K562 (cell line): Measurements from ENCODE around the gene SDHAF3. TPM values are rescaled to one million over a fixed set of nuclear protein-coding genes. Genes with fewer than 3 reads are reported as not detected.

ENCODE experiments used
- CCNT2 ChIP-seq: IDR thresholded peaks from 2 replicates; pipeline ENCODE4 v1.6.1; 2011; ENCODE audit warnings: borderline replicate concordance, low read depth, mild to moderate bottlenecking, moderate library complexity, mixed read lengths, low read length; ENCODE audit not compliant: insufficient read length; ENCODE audit errors: extremely low read depth
- CHD1 ChIP-seq: fragments of 200-600 bp; sonication (generic); IDR thresholded peaks from one replicate; pipeline ENCODE4 v1.6.1; 2012; ENCODE audit warnings: mild to moderate bottlenecking, moderate library complexity, low read length, inconsistent platforms
- HDAC2 ChIP-seq: fragments of 450-650 bp; IDR thresholded peaks from 2 replicates; pipeline ENCODE4 v1.6.1; 2016; ENCODE audit warnings: mild to moderate bottlenecking
- MEF2D ChIP-seq: conservative IDR thresholded peaks from 2 replicates; pipeline ENCODE4 v1.6.1; 2016; ENCODE audit warnings: low read depth, missing genetic modification characterization, missing compliant biosample characterization
- NCOA6 ChIP-seq: fragments of 450-650 bp; IDR thresholded peaks from 2 replicates; pipeline ENCODE4 v1.6.1; 2017; ENCODE audit warnings: mild to moderate bottlenecking
- PYGO2 ChIP-seq: fragments of 450-650 bp; IDR thresholded peaks from 2 replicates; pipeline ENCODE4 v1.6.1; 2016; ENCODE audit warnings: mild to moderate bottlenecking, missing genetic modification characterization, moderate library complexity, missing compliant biosample characterization
- SRF ChIP-seq, 2 experiments: fragments of 250-450, 450-650 bp in 1 of 2; sonication (Bioruptor Pico) in 1 of 2; sonication (generic) in 1 of 2; formaldehyde crosslinking; IDR thresholded peaks; 2 replicates each; pipeline versions ENCODE4 v1.5.0 to v1.5.1; 2020 to 2022; ENCODE audit warnings: mild to moderate bottlenecking in 1 of 2, missing genetic modification reagents in 1 of 2
- SRSF1 ChIP-seq: fragments of 200-400 bp; formaldehyde crosslinking; IDR thresholded peaks from 2 replicates; pipeline ENCODE4 v1.6.1; 2017; ENCODE audit warnings: mild to moderate bottlenecking, low read depth, low read length, moderate library complexity
- SRSF7 ChIP-seq: fragments of 200-400 bp; formaldehyde crosslinking; optimal IDR thresholded peaks from 2 replicates; pipeline ENCODE3; 2017; ENCODE audit warnings: mild to moderate bottlenecking, low read depth, low read length
- TBP ChIP-seq: optimal IDR thresholded peaks from 2 replicates; pipeline ENCODE3; 2011; ENCODE audit warnings: low read depth, low read length, improper control_type of control experiment
- TCF3 ChIP-seq: sonication (generic); formaldehyde crosslinking; IDR thresholded peaks from 2 replicates; pipeline ENCODE4 v1.4.0; 2020; ENCODE audit warnings: mild to moderate bottlenecking, missing genetic modification reagents
- ZNF780A ChIP-seq: fragments of 250-450 bp; sonication (Bioruptor Pico); IDR thresholded peaks from 2 replicates; pipeline ENCODE4 v1.5.0; 2021; ENCODE audit warnings: mild to moderate bottlenecking
- polyA plus RNA-seq, 8 experiments: library from polyadenylated mRNA; depleted of rRNA in 4 of 8; stranded (reverse) in 5 of 8; unstranded in 3 of 8; fragments of >200 nt; fragmentation: Nextera tagmentation in 2 of 8; fragmentation: Illumina TruSeq in 1 of 8; extraction: Ambion mirVana in 2 of 8; extraction: Trizol in 1 of 8; gene quantifications; 2 replicates each; pipeline versions ENCODE4 v1.2.1 to v1.2.3, GENCODE V29; 2011 to 2014; ENCODE audit warnings: inconsistent platforms in 1 of 8, missing spikeins in 1 of 8
- total RNA-seq, 7 experiments: library from RNA; depleted of rRNA in 6 of 7; stranded (reverse); fragments of >200 nt in 6 of 7; fragmentation: Illumina TruSeq in 2 of 7; extraction: Trizol in 2 of 7; gene quantifications; 2 replicates each; pipeline versions ENCODE4 v1.2.1 to v1.2.3, GENCODE V29; 2011 to 2021; ENCODE audit warnings: low replicate concordance in 1 of 7
- TF ChIP-seq, protein P1 (sequence below): fragments of 450-650 bp; formaldehyde crosslinking; IDR thresholded peaks from 2 replicates; pipeline ENCODE4 v1.4.0; 2020; ENCODE audit warnings: mild to moderate bottlenecking, moderate library complexity
- TF ChIP-seq, protein P2 (sequence below): fragments of 250-450 bp; sonication (Bioruptor Pico); IDR thresholded peaks from 2 replicates; pipeline ENCODE4 v1.5.0; 2021; ENCODE audit warnings: mild to moderate bottlenecking, moderate library complexity
- TF ChIP-seq, protein P3 (sequence below), 2 experiments: IDR thresholded peaks; 2 replicates each; pipeline ENCODE4 v1.6.1; 2011; ENCODE audit warnings: borderline replicate concordance in 1 of 2, control low read depth in 1 of 2, low read depth in 1 of 2, low read length in 1 of 2, mild to moderate bottlenecking in 1 of 2, mixed read lengths in 1 of 2, moderate library complexity in 1 of 2; ENCODE audit not compliant: insufficient read depth in 1 of 2, insufficient read length in 1 of 2, poor library complexity in 1 of 2, severe bottlenecking in 1 of 2; ENCODE audit errors: extremely low read depth in 1 of 2
- TF ChIP-seq, protein P4 (sequence below), 2 experiments: fragments of 450-650 bp in 1 of 2; IDR thresholded peaks; 2 replicates each; pipeline ENCODE4 v1.6.1; 2011 to 2017; ENCODE audit warnings: low read depth in 2 of 2, antibody characterized with exemption in 1 of 2, borderline replicate concordance in 1 of 2, low read length in 1 of 2, mild to moderate bottlenecking in 1 of 2, mixed read lengths in 1 of 2; ENCODE audit not compliant: control insufficient read depth in 1 of 2

Gene SDHAF3
- total and polyA plus RNA-seq, 9 of the 15 experiments (the other 6 are each of a cell fraction or from before 2014, with no cell fraction given): 51.5 to 403 (median 145) TPM

DNA sequence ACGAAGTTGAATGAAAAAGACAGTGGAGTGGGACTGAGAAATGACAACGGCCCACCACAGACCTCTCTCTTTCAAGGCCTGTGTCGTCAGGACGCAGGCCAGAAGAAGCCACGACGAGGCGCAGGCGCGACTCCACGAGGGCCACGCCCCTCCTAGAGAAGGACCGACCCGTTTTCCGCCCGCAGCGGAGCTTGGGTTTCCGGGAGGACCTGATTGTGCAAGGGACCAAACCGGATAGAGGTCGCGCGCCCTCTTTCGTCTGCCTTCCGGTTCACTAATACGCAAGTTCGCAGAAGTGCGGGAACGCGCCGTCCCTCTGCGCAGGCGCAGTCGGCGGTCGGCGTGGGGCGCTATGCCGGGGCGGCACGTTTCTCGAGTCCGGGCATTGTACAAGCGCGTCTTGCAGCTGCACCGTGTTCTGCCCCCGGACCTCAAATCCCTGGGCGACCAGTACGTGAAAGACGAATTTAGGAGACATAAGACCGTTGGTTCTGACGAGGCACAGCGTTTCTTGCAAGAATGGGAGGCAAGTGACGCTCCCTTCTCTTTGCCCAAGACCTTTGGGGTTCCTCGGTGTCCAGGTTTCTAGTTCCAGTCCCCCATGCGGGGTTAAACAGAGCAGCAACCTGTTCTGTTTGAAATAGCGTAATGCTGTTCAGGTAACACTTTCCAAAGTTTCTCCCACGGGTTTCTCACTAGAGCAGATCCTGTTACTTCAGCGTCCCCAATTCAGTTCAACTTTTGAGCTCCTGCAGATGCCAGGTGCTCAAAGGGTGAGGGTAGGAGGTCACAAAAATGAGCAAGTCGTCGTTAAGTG lies at the start of gene SDHAF3 (continued):
- TF ChIP-seq MEF2D (tag) (0 out of 2 replicates have a peak, but pooled peaks have one; percentile 28), HDAC2 (peak; percentile 21; the same call in 1 of the 2 replicates), SRF (CRISPR knock-in tag; IDR thresholded peaks at IDR 0.05) (no peak; a peak in 1 of 4 replicates), NCOA6 (no peak), CCNT2 (peak; percentile 64), SRSF7 (no peak), ZNF780A (CRISPR knock-in tag) (no peak), SRSF1 (no peak), CHD1 (peak; percentile 69), TBP (peak; percentile 83), PYGO2 (tag) (no peak), TCF3 (no peak; the same call in 1 of the 2 replicates)
- TF ChIP-seq, protein P1, sequence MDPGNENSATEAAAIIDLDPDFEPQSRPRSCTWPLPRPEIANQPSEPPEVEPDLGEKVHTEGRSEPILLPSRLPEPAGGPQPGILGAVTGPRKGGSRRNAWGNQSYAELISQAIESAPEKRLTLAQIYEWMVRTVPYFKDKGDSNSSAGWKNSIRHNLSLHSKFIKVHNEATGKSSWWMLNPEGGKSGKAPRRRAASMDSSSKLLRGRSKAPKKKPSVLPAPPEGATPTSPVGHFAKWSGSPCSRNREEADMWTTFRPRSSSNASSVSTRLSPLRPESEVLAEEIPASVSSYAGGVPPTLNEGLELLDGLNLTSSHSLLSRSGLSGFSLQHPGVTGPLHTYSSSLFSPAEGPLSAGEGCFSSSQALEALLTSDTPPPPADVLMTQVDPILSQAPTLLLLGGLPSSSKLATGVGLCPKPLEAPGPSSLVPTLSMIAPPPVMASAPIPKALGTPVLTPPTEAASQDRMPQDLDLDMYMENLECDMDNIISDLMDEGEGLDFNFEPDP (CRISPR knock-in tag): no peak
- TF ChIP-seq, protein P2, sequence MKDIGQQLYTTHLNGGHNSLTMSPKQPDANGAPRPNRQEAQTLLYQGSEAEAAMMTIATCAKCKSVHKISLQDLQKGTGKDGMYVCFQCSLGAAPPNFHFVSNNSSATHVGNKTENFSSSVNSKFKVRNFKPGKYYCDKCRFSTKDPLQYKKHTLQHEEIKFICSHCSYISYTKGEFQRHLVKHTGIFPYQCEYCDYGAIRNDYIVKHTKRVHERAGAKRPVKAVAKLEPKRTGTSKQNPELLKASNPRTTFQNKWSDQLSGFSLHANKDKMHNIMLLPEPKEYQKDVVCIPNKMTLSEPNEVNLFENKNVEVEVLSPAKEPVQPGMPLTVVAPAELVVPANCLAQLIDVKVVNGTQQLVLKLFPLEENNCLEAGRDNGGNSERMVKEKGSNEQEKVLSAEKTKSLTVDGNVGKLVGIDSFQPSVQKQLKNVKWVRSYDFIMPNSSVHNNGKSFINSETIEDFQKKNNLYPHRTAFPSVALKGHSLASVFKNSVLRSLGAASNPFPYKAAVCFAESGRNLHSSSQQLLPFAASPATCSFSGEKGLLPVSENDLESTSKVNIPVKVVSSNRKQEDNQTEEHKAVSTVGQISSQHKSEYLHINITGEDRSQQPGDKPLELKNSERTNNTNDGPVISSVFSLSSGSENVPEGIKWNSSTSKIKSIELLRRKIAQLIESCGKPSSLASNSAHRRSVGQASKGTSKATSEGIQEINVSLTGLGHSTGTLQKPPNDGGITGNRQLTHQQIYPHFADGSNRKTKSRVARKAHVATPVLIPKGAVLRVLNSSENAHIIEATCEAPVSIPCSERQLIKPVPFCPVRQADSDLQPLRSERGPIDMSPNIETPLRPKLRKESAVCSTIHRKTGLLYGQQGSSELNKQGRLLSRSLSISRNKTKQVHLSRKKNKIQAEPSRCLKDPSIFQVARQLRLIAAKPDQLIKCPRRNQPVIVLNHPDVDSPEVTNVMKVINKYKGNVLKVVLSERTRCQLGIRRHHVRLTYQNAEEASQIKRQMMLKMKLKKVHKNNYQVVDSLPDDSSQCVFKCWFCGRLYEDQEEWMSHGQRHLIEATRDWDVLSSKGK: no peak
- TF ChIP-seq, protein P3, sequence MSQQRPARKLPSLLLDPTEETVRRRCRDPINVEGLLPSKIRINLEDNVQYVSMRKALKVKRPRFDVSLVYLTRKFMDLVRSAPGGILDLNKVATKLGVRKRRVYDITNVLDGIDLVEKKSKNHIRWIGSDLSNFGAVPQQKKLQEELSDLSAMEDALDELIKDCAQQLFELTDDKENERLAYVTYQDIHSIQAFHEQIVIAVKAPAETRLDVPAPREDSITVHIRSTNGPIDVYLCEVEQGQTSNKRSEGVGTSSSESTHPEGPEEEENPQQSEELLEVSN (IDR thresholded peaks at IDR 0.05; ENCODE audit: borderline replicate concordance in 1 of 2, extremely low read depth in 1 of 2, insufficient read depth in 1 of 2, insufficient read length in 1 of 2, low read depth in 1 of 2, low read length in 1 of 2, poor library complexity in 1 of 2, severe bottlenecking in 1 of 2): peak; percentile 91 to 93
- TF ChIP-seq, protein P4, sequence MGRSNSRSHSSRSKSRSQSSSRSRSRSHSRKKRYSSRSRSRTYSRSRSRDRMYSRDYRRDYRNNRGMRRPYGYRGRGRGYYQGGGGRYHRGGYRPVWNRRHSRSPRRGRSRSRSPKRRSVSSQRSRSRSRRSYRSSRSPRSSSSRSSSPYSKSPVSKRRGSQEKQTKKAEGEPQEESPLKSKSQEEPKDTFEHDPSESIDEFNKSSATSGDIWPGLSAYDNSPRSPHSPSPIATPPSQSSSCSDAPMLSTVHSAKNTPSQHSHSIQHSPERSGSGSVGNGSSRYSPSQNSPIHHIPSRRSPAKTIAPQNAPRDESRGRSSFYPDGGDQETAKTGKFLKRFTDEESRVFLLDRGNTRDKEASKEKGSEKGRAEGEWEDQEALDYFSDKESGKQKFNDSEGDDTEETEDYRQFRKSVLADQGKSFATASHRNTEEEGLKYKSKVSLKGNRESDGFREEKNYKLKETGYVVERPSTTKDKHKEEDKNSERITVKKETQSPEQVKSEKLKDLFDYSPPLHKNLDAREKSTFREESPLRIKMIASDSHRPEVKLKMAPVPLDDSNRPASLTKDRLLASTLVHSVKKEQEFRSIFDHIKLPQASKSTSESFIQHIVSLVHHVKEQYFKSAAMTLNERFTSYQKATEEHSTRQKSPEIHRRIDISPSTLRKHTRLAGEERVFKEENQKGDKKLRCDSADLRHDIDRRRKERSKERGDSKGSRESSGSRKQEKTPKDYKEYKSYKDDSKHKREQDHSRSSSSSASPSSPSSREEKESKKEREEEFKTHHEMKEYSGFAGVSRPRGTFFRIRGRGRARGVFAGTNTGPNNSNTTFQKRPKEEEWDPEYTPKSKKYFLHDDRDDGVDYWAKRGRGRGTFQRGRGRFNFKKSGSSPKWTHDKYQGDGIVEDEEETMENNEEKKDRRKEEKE (IDR thresholded peaks at IDR 0.05; ENCODE audit: borderline replicate concordance in 1 of 2, control insufficient read depth in 1 of 2, low read depth in 2 of 2, low read length in 1 of 2): peak in 1 of 2 experiments; percentile 99; a peak in 2 of 4 replicates
